PFSK-1 (cell line): ENCODE results near the gene PLEKHA6.

ENCODE experiments used
- FOXP2 ChIP-seq: optimal IDR thresholded peaks from 2 replicates; pipeline ENCODE3; 2011; ENCODE audit warnings: borderline replicate concordance, control low read depth, inconsistent platforms; ENCODE audit not compliant: insufficient read depth; ENCODE audit errors: extremely low read length, extremely low read depth
- POLR2AphosphoS5 ChIP-seq: IDR thresholded peaks from 2 replicates; pipeline ENCODE4 v1.6.1; 2012; ENCODE audit warnings: low read depth, mild to moderate bottlenecking, control low read depth, low read length, moderate library complexity
- SIN3A ChIP-seq: IDR thresholded peaks from 2 replicates; pipeline ENCODE4 v1.6.1; 2012; ENCODE audit warnings: mild to moderate bottlenecking, low read length, moderate library complexity, borderline replicate concordance; ENCODE audit not compliant: insufficient read depth
- TAF1 ChIP-seq: IDR thresholded peaks from 2 replicates; pipeline ENCODE4 v1.6.1; 2012; ENCODE audit warnings: low read length, control low read depth, borderline replicate concordance; ENCODE audit not compliant: insufficient read depth
- TF ChIP-seq, protein P1 (sequence below), 2 experiments: IDR thresholded peaks; 2 replicates each; pipeline versions ENCODE4 v1.6.1 to v1.8.0; 2011 to 2012; ENCODE audit warnings: low read depth in 2 of 2, low read length in 2 of 2, control low read depth in 1 of 2, inconsistent platforms in 1 of 2, mild to moderate bottlenecking in 1 of 2, moderate library complexity in 1 of 2; ENCODE audit not compliant: insufficient read depth in 1 of 2

The PLEKHA6 gene

DNA sequence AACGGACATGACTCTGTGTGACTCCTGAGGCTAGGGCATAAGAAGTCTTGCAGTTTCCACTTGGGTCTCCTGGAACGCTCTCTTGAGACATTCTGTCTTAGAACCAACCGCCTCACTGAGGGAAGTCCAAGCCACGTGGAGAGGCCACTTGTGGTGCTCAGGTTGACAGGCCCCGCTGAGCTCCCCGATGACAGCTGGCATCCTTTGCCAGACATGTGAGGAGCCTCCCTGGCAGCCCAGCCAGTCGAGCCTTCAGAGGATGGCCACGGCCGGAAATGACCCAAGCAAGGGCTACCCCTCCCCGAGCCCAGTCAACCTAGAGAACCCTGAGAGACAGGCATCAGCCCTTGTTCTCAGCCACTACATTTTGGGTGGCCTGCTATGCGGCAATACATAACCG lies 20.7 kb downstream of the PLEKHA6 start:
- TF ChIP-seq TAF1 (no peak), POLR2AphosphoS5 (no peak), SIN3A (no peak), FOXP2 (no peak)
- TF ChIP-seq, protein P1, sequence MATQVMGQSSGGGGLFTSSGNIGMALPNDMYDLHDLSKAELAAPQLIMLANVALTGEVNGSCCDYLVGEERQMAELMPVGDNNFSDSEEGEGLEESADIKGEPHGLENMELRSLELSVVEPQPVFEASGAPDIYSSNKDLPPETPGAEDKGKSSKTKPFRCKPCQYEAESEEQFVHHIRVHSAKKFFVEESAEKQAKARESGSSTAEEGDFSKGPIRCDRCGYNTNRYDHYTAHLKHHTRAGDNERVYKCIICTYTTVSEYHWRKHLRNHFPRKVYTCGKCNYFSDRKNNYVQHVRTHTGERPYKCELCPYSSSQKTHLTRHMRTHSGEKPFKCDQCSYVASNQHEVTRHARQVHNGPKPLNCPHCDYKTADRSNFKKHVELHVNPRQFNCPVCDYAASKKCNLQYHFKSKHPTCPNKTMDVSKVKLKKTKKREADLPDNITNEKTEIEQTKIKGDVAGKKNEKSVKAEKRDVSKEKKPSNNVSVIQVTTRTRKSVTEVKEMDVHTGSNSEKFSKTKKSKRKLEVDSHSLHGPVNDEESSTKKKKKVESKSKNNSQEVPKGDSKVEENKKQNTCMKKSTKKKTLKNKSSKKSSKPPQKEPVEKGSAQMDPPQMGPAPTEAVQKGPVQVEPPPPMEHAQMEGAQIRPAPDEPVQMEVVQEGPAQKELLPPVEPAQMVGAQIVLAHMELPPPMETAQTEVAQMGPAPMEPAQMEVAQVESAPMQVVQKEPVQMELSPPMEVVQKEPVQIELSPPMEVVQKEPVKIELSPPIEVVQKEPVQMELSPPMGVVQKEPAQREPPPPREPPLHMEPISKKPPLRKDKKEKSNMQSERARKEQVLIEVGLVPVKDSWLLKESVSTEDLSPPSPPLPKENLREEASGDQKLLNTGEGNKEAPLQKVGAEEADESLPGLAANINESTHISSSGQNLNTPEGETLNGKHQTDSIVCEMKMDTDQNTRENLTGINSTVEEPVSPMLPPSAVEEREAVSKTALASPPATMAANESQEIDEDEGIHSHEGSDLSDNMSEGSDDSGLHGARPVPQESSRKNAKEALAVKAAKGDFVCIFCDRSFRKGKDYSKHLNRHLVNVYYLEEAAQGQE (IDR thresholded peaks at IDR 0.05; ENCODE audit: insufficient read depth in 1 of 2, low read depth in 2 of 2, low read length in 2 of 2): no peak

DNA sequence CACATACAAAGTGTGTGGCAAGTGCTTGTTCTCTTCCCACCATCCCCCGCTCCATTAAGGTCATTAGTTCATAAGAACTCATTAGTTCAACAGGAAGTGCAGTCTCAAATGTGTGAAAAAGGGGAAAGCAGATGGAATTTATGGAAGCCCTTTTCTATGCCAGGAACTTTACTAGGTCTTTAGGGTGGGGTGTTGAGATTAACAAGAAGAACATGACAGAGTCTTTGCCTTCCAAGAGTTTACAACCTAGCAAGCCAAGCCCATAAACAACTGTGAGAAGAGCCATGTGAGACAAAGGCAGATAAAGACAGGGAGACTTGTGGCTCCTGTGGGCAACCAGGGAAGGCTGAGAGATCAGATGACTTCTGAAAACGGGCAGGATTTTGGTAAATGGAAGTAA lies 21.4 kb downstream of the PLEKHA6 start:
- TF ChIP-seq TAF1 (no peak), FOXP2 (no peak), SIN3A (no peak), POLR2AphosphoS5 (no peak)
- TF ChIP-seq, protein P1 (IDR thresholded peaks at IDR 0.05; ENCODE audit: insufficient read depth in 1 of 2, low read depth in 2 of 2, low read length in 2 of 2): no peak

DNA sequence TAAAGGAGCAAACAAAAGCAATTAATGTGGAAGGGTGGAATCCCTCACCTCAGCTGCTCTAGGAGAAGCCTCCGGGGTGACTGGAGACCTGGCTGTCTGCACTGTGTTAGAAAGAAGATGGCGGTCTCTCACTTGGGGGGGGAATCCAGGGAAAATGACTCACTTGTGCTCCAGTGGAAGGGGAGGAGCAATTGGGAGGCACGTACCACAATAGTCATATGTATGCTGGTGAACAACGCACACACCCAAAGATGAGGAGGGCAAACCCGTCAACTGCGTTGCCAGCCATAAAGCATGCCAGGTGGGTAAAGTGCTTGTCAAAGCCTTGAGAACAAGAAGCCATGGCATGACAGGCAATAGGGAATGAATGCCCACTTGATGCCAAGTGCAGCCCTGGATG lies 22.1 kb downstream of the PLEKHA6 start:
- no peak for TF ChIP-seq POLR2AphosphoS5
- no peak for TF ChIP-seq FOXP2
- no peak for TF ChIP-seq SIN3A
- TF ChIP-seq TAF1: no peak
- TF ChIP-seq, protein P1 (IDR thresholded peaks at IDR 0.05; ENCODE audit: insufficient read depth in 1 of 2, low read depth in 2 of 2, low read length in 2 of 2): no peak

DNA sequence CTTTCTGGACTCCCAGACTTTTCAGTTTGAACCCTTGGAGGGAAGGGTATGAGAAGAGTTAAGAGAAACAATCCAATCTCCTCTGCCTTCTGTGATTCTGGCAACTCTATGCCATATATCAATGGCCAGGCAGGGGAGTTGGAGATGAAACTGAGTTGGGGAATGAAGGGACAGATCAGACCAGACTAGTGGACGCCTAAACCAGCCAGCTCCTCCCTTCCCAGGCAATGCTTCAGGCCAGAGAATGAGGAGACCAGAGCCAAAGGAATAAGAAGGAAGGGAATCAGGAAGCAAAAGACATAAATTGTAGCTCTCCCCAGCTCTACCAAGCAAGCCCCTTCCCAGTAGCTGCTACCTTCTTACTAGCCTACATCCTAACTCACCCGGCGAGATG lies 22.7 kb downstream of the PLEKHA6 start:
- TF ChIP-seq POLR2AphosphoS5 (no peak), FOXP2 (no peak), SIN3A (no peak), TAF1 (no peak)
- TF ChIP-seq, protein P1 (IDR thresholded peaks at IDR 0.05; ENCODE audit: insufficient read depth in 1 of 2, low read depth in 2 of 2, low read length in 2 of 2): no peak

DNA sequence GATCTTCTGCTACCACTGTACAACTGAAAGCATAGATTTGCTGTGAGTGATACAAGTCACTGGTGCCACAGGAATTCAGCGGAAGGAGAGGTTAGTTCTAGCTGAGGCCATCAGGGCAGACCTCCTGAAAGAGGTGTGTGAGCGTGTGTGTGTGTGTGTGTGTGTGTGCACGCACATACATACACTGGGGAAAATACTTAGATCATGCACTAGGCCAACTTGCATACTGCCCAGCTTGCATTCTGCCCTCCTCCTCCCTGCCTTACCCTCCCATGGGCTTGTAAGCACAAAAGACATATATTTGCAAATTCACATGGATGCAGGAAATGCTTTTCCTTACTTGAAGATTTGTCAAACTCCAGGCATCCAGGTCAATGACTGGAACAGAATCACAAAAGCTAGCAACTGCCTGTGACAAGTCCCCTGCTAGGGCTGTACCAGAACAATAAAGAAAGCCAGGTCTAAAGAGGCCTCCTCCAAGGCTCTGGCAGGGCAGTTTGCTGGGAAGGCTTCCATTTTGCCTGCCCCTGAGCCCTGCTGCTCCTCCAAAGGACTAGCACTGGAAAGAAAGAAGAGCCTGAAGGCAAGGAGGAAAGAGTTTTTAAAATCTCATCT lies 23.2 kb downstream of the PLEKHA6 start:
- TF ChIP-seq POLR2AphosphoS5: no peak
- no peak for TF ChIP-seq SIN3A
- no peak for TF ChIP-seq FOXP2
- TF ChIP-seq TAF1: no peak
- TF ChIP-seq, protein P1 (IDR thresholded peaks at IDR 0.05; ENCODE audit: insufficient read depth in 1 of 2, low read depth in 2 of 2, low read length in 2 of 2): no peak
